Glutamatergic neuron (in vitro differentiated cells): Measurements from ENCODE around the gene CFAP161. TPM values are rescaled to one million over a fixed set of nuclear protein-coding genes. Genes with fewer than 3 reads are reported as not detected.

Experiments
- DNase-seq: peaks from one replicate; pipeline ENCODE4 v3.0.0; 2022
- H3K27ac Mint-ChIP-seq: one replicate; pipeline ENCODE4 v1.8.0; 2020; ENCODE audit warnings: mild to moderate bottlenecking, mixed read lengths, inconsistent platforms; ENCODE audit not compliant: unreplicated experiment
- H3K27me3 Mint-ChIP-seq: one replicate; pipeline ENCODE4 v1.8.0; 2020; ENCODE audit warnings: mild to moderate bottlenecking, moderate library complexity, mixed read lengths, inconsistent platforms; ENCODE audit not compliant: unreplicated experiment
- H3K36me3 Mint-ChIP-seq: one replicate; pipeline ENCODE4 v1.8.0; 2020; ENCODE audit warnings: mild to moderate bottlenecking, mixed read lengths, inconsistent platforms; ENCODE audit not compliant: unreplicated experiment
- H3K4me1 Mint-ChIP-seq: one replicate; pipeline ENCODE4 v1.8.0; 2020; ENCODE audit warnings: mild to moderate bottlenecking, low read depth, mixed read lengths, inconsistent platforms; ENCODE audit not compliant: unreplicated experiment
- H3K4me3 Mint-ChIP-seq: one replicate; pipeline ENCODE4 v1.8.0; 2020; ENCODE audit warnings: mild to moderate bottlenecking, mixed read lengths, inconsistent platforms; ENCODE audit not compliant: unreplicated experiment
- H3K9me3 Mint-ChIP-seq: one replicate; pipeline ENCODE4 v1.8.0; 2020; ENCODE audit warnings: mild to moderate bottlenecking, moderate library complexity, mixed read lengths, inconsistent platforms; ENCODE audit not compliant: unreplicated experiment
- CTCF ChIP-seq: fragments of 200-600 bp; sonication (generic); IDR thresholded peaks from one replicate; pipeline ENCODE4 v1.5.0; 2021; ENCODE audit not compliant: partially characterized antibody, unreplicated experiment
- total RNA-seq: library from RNA; stranded (reverse); fragmentation: NEBNext Ultra II Directional; extraction: Animal tissue kit (Norgen Biotek cat#: 25700); gene quantifications from one replicate; pipeline ENCODE4 v1.2.1, GENCODE V29; 2021; ENCODE audit not compliant: unreplicated experiment

The CFAP161 gene
- total RNA-seq, 1 donor from 2014 or later, result 0.39 TPM

- DNase-seq, result no peak
- no peaks in the 10 kb centered on the region for H3K36me3 Mint-ChIP-seq
- H3K27me3 Mint-ChIP-seq, result no peaks in the 10 kb centered on the region
- no peak within 1 kb of the TSS for H3K27ac Mint-ChIP-seq
- H3K4me1 Mint-ChIP-seq, result peaks cover 4% of the 10 kb centered on the region
- no peak within 1 kb of the TSS for H3K4me3 Mint-ChIP-seq
- no peak for TF ChIP-seq CTCF
- H3K9me3 Mint-ChIP-seq, result no peaks in the 10 kb centered on the region
Observed at GRCh38 chr15:81196576-81197254, 62.6 kb downstream of the CFAP161 start, which contains the start of gene IL16. Gene IL16 (plus strand): TSS chr15:81196879. CDS start chr15:81225400, 28,521 bp downstream.

GRCh38 chr15:81197255-81197630, 63.2 kb downstream of the CFAP161 start:
- Mint-ChIP-seq H3K4me1 (peaks cover 4% of the 10 kb centered on the region), H3K4me3 (no peak overlapping the region)

GRCh38 chr15:81197688-81198281, 63.7 kb downstream of the CFAP161 start:
- DNase-seq, result no peak
- Mint-ChIP-seq H3K4me1 (peaks cover 4% of the 10 kb centered on the region), H3K9me3 (no peaks in the 10 kb centered on the region), H3K4me3 (no peak overlapping the region), H3K36me3 (no peaks in the 10 kb centered on the region), H3K27ac (no peak overlapping the region), H3K27me3 (no peaks in the 10 kb centered on the region)
- TF ChIP-seq CTCF, result no peak

More at GRCh38 chr15:81197255-81197630, 63.2 kb downstream of the CFAP161 start:
- TF ChIP-seq CTCF, result no peak
- no peak for DNase-seq
- Mint-ChIP-seq H3K27me3 (no peaks in the 10 kb centered on the region), H3K9me3 (no peaks in the 10 kb centered on the region), H3K36me3 (no peaks in the 10 kb centered on the region), H3K27ac (no peak overlapping the region)

Other genes starting within 250 kb of the CFAP161 start
- 21.9 TPM for gene MESD, start 144.5 kb upstream of the CFAP161 start, total RNA-seq
- 35.5 TPM for gene TLNRD1, start 133.3 kb upstream of the CFAP161 start, total RNA-seq
- 0.27 TPM for gene IL16, start 62.6 kb downstream of the CFAP161 start, total RNA-seq
- gene STARD5, start 189.9 kb downstream of the CFAP161 start, total RNA-seq, result 3.1 TPM
- not detected for gene TMC3, start 239.9 kb downstream of the CFAP161 start, total RNA-seq